ENCODE measurements around the gene IL11. TPM values are rescaled to one million over a fixed set of nuclear protein-coding genes. Genes with fewer than 3 reads are reported as not detected.
A peak's percentile ranks its signal among the peaks of the same experiment; 100 is the strongest.

Gene IL11
- total RNA-seq, 1 donor, result 0.36 TPM

DNA sequence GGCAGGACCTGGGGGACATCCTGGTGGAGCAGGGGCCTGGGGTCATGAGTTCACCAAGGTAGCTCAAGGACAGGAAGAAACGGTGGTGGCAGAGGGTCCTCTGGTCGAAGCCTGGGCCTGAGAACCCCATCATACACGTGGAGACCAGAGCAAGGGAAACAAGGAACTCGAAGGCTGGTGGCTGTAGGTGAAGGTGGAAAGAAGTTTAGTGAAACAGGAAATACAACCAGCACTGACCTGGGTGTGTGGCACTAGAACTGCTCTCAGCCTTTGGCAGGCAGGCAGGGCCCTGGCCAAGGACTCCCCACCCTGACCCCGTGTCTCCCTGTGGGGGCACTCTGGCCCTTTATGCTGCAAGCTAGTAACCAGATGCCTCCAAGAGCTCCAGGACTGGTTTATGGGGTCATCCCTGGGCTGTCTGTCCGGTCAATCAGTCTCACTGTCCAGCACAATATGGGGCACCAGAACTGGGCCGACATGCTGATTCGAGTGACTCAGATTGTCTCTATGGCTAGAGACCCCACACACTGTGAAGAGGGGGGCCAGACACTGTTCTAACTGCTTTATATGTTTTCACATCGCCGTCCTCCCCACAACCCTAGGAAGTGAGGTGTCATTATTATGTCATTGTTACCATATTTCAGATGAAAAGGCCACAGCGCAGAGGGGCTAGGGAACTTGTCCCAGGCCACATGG lies 19.5 kb downstream of the IL11 start:
- TF ChIP-seq, protein P1, sequence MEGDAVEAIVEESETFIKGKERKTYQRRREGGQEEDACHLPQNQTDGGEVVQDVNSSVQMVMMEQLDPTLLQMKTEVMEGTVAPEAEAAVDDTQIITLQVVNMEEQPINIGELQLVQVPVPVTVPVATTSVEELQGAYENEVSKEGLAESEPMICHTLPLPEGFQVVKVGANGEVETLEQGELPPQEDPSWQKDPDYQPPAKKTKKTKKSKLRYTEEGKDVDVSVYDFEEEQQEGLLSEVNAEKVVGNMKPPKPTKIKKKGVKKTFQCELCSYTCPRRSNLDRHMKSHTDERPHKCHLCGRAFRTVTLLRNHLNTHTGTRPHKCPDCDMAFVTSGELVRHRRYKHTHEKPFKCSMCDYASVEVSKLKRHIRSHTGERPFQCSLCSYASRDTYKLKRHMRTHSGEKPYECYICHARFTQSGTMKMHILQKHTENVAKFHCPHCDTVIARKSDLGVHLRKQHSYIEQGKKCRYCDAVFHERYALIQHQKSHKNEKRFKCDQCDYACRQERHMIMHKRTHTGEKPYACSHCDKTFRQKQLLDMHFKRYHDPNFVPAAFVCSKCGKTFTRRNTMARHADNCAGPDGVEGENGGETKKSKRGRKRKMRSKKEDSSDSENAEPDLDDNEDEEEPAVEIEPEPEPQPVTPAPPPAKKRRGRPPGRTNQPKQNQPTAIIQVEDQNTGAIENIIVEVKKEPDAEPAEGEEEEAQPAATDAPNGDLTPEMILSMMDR (IDR thresholded peaks at IDR 0.05; ENCODE audit: extremely low read depth, low read depth, low read length), result no peak
- H3K4me2 ChIP-seq (ENCODE audit: insufficient read depth, low read length), result no peak overlapping the region

DNA sequence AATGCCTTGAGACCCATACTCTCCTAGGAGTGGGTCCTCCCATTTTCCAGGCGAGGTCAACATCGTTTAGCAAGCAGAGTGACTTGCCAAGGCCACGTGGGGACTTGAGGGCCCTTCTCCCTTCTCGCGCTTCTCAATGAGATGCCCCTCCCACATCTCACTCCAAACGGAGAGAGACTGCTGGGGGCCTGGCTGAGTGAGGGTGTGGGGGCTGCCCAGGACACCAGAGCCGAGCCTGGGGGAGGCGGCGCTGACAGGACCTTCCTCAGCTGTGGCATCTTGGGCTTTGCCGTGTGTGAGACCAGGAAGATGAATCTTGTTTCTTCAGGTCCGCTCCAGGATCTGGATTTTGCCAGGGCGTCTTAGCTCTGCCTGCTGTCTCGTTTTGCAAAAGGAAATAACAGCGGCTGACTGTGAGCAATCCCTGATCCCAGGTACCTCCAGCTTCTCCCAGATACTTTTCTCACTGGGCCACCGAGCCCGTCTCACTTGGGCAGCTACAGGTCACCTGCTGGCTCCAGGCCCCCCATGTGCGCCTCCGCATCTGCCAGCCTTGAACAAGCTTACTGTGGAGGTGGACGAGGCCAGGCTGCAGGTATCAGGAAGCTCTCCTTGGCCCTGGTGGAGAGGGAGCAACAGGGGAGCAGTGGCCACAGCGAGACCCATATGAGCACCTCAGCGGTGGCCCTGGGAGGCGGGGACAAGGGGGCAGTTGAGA lies 21.8 kb downstream of the IL11 start:
- Histone ChIP-seq H3K27me3 (ENCODE audit: insufficient read depth, low read length) (peaks cover 20% of the 10 kb centered on the region), H3K79me2 (ENCODE audit: insufficient read depth, low read length) (no peaks in the 10 kb centered on the region), H3K4me3 (ENCODE audit: insufficient read depth, low read length) (no peak overlapping the region), H4K20me1 (ENCODE audit: insufficient read depth, low read length) (no peaks in the 10 kb centered on the region), H2AFZ (ENCODE audit: low read length) (no peak overlapping the region), H3K4me2 (ENCODE audit: insufficient read depth, low read length) (no peak overlapping the region), H3K36me3 (ENCODE audit: insufficient read depth, low read length) (peaks cover 4% of the 10 kb centered on the region), H3K4me1 (ENCODE audit: insufficient read depth, low read length) (peaks cover 3% of the 10 kb centered on the region), H3K27ac (ENCODE audit: low read depth, low read length) (no peak overlapping the region), H3K9me3 (ENCODE audit: low read depth, low read length) (no peaks in the 10 kb centered on the region)
- TF ChIP-seq, protein P1 (IDR thresholded peaks at IDR 0.05; ENCODE audit: extremely low read depth, low read depth, low read length), result no peak
- no peak for DNase-seq (ENCODE audit: insufficient read length, low spot score, missing footprints)

More for the DNA sequence above, 19.5 kb downstream of the IL11 start:
- H3K9me3 ChIP-seq (ENCODE audit: low read depth, low read length), result no peaks in the 10 kb centered on the region
- no peaks in the 10 kb centered on the region for H3K79me2 ChIP-seq (ENCODE audit: insufficient read depth, low read length)
- H3K27ac ChIP-seq (ENCODE audit: low read depth, low read length), result no peak overlapping the region
- peak; percentile 85 for DNase-seq (ENCODE audit: insufficient read length, low spot score, missing footprints)
- H2AFZ ChIP-seq (ENCODE audit: low read length), result no peak overlapping the region
- H3K27me3 ChIP-seq (ENCODE audit: insufficient read depth, low read length), result peaks cover 33% of the 10 kb centered on the region
- H3K4me3 ChIP-seq (ENCODE audit: insufficient read depth, low read length), result no peak overlapping the region
- peaks cover 6% of the 10 kb centered on the region for H3K4me1 ChIP-seq (ENCODE audit: insufficient read depth, low read length)
- H4K20me1 ChIP-seq (ENCODE audit: insufficient read depth, low read length), result no peaks in the 10 kb centered on the region
- no peaks in the 10 kb centered on the region for H3K36me3 ChIP-seq (ENCODE audit: insufficient read depth, low read length)

GRCh38 chr19:55347442-55348009 lies 22.7 kb downstream of the IL11 start:
- Histone ChIP-seq H3K4me1 (ENCODE audit: insufficient read depth, low read length) (no peaks in the 10 kb centered on the region), H3K4me2 (ENCODE audit: insufficient read depth, low read length) (no peak overlapping the region), H3K27me3 (ENCODE audit: insufficient read depth, low read length) (peaks cover 11% of the 10 kb centered on the region), H3K27ac (ENCODE audit: low read depth, low read length) (no peak overlapping the region), H2AFZ (ENCODE audit: low read length) (no peak overlapping the region), H4K20me1 (ENCODE audit: insufficient read depth, low read length) (no peaks in the 10 kb centered on the region), H3K79me2 (ENCODE audit: insufficient read depth, low read length) (no peaks in the 10 kb centered on the region), H3K4me3 (ENCODE audit: insufficient read depth, low read length) (no peak overlapping the region), H3K36me3 (ENCODE audit: insufficient read depth, low read length) (peaks cover 4% of the 10 kb centered on the region), H3K9me3 (ENCODE audit: low read depth, low read length) (no peaks in the 10 kb centered on the region)
- TF ChIP-seq, protein P1 (IDR thresholded peaks at IDR 0.05; ENCODE audit: extremely low read depth, low read depth, low read length), result no peak
- DNase-seq (ENCODE audit: insufficient read length, low spot score, missing footprints), result peak; percentile 79
